GM12801 (cell line): ENCODE results near the gene AURKAIP1.

ENCODE experiments used
- CTCF ChIP-seq: IDR thresholded peaks from one replicate; pipeline ENCODE4 v1.5.1; 2011; ENCODE audit warnings: control low read depth; ENCODE audit not compliant: insufficient read length; ENCODE audit errors: extremely low read depth

AURKAIP1 gene

GRCh38 chr1:1354271-1355247 is 20.4 kb downstream of the AURKAIP1 start:
- TF ChIP-seq CTCF: no peak

- no peak for TF ChIP-seq CTCF
These were observed 21.4 kb downstream of the AURKAIP1 start for GRCh38 chr1:1353389-1354151.

DNA sequence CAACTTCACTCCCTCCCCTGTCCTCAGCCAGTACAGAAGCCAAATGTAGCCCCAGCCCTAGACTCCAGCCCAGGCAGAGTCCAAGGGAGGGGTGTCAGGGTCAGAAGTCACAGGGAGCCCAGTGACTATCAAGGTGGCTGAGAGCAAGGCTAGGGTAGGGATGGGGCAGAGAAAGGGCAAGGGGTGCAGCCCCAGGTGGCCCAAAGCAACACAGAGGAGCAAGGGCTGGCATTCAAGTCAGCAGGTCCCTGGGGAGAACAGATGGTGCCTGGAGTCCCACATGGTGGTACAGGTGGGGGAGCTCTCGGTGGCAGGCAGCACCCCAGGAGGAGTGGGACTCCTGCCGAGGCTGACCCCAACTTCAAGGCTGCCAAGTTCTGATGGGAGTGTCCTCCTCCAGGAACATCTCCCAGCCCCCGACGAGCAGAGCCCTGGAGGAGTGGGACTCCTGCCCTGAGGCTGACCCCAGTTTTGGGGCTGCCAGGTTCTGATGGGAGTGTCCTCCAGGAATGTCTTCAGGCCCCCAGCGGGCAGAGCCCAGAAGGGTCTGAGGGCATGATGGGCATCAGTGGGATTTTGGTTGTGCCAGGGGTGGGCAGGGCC is 22.1 kb downstream of the AURKAIP1 start:
- no peak for TF ChIP-seq CTCF

GRCh38 chr1:1351511-1352427 is 23.2 kb downstream of the AURKAIP1 start:
- no peak for TF ChIP-seq CTCF

DNA sequence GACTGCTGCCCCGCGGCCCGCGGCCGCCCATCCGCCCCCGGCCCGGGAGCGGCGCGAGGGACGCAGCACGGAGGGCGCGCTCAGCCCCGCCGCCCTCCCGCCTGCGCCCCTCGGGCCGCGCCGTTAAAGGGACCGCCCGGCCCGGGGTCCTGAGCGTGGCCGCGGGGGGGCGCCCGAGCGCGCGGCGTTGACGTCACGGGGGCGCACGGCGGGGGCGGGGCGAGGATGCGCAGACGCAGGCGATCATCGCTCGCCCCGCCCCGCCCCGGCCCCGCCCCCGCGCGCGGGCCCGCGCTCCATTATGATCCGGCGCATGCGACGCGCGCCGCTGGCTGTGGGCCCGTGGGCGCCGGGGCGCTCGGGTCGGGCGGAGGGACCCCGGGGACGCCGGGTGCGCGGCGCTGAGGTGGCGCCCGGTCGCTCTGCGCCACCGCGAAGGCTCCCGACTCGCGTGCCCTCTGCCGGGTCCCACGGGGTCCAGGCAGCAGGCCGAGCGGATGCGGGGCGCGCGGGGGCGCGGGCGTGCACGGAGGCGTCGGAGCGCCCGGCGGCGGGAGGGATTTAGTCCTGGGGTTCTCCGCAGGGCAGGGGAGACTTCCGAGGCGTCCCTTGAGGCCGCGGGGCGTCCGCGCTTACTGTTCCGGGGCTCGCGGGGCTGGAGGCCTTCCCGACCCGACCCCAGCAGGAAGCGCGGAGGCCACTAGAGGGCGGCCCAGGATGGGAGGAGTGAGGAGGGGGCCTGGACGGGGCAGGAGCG is 25.6 kb downstream of the AURKAIP1 start, which contains the start of gene DVL1:
Gene DVL1 (minus strand): TSS at position 163 of the 757 bp plus-strand sequence. CDS start 353 bp downstream, outside the sequence.
- no peak for TF ChIP-seq CTCF

DNA sequence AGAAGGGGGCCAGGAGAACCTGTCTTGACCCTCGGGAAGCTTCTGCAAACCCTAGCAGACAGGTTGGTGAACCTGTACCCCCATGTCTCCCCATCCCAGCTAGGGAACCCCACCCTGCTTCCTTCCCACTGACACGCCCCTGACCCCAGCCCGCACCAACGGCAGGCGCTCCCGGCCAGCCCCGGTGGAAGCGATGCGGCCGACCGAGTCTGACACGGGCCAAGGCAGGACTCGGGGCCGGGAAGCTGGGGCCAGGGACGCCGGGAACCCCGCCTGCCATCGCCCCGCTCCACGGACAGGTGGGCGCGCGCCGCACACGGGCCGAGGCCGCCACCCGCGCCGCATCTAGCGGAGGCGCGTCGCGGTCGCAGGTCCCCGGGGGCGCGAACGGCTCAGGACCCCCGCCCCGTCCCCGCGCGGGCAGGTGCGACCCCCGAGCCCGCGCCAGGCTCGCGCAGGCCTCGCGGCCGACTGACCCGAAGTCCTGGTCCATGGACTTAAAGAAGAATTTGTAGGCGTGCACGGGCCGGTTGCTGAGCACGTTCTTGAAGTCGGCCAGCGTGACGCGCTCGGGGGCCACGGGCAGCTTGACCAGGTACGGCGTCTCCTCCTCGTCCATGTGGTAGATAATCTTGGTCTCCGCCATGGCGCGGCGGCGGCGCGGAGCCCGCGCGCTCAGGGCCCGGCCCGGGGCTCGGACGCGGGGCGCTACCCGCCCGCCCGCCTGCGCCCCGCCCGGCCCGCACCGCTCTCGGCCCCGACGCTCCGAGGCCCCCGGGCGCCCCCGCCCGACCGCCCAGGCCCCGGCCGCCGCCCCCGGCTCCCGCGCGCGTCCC is 26.4 kb downstream of the AURKAIP1 start:
- TF ChIP-seq CTCF: no peak
